Urinary bladder (tissue), 4 donors: Measurements from ENCODE around the gene CISD3. TPM values are rescaled to one million over a fixed set of nuclear protein-coding genes. Genes with fewer than 3 reads are reported as not detected.

Experiments
- DNase-seq: peaks from one replicate; pipeline ENCODE4 v3.0.0-alpha.2; 2015; ENCODE audit errors: extremely low spot score
- H3K27ac ChIP-seq: one replicate; pipeline ENCODE4 v1.5.1; 2013; ENCODE audit warnings: low read depth, mild to moderate bottlenecking, moderate library complexity
- H3K36me3 ChIP-seq: one replicate; pipeline ENCODE4 v1.6.1; 2013; ENCODE audit warnings: mild to moderate bottlenecking, moderate library complexity; ENCODE audit not compliant: insufficient read depth
- H3K4me1 ChIP-seq: one replicate; pipeline ENCODE4 v1.6.1; 2013; ENCODE audit warnings: mild to moderate bottlenecking, moderate library complexity; ENCODE audit not compliant: insufficient read depth
- H3K4me3 ChIP-seq: one replicate; pipeline ENCODE4 v1.5.1; 2013; ENCODE audit warnings: low read depth, low read length
- WGBS: extraction: QIAGEN DNeasy Blood & Tissue Kit; methylation state at CpG from one replicate; pipeline ENCODE4 v1.1.7; 2013; 5-methylcytosine and 5-hydroxymethylcytosine counted together
- polyA plus RNA-seq: library from polyadenylated mRNA; stranded (reverse); fragments of 200-250 nt; gene quantifications from one replicate; pipeline ENCODE4 v1.2.3, GENCODE V29; 2013
- total RNA-seq: library from RNA; depleted of rRNA; stranded (reverse); fragments of >200 nt; gene quantifications from one replicate; pipeline ENCODE4 v1.2.3, GENCODE V29; 2014
- donor health status: healthy with polysubstance abuse.
- donor health status: healthy.

Gene CISD3
- total RNA-seq, result 1.6 TPM
- 40.6 TPM for polyA plus RNA-seq

- under 1% methylated on average over 89 of the region's 92 CpGs for WGBS
- Histone ChIP-seq H3K36me3 (no peaks in the 10 kb centered on the region), H3K4me3 (peak within 1 kb of the TSS; percentile 62), H3K4me1 (no peaks in the 10 kb centered on the region), H3K27ac (peak within 1 kb of the TSS; percentile 93)
- DNase-seq, result no peak
These were observed at the start of gene CISD3 for GRCh38 chr17:38729886-38730525. CISD3 (plus strand) TSS chr17:38730341; CDS start chr17:38730359, 18 bp downstream.

- Histone ChIP-seq H3K27ac (no peak overlapping the region), H3K4me3 (no peak overlapping the region), H3K4me1 (no peaks in the 10 kb centered on the region), H3K36me3 (no peaks in the 10 kb centered on the region)
- 83% methylated on average over 3 of the region's 3 CpGs for WGBS
- no peak for DNase-seq
These were observed 49.0 kb upstream of the CISD3 start for GRCh38 chr17:38681096-38681495.

- Histone ChIP-seq H3K27ac (no peak overlapping the region), H3K4me3 (no peak overlapping the region), H3K36me3 (no peaks in the 10 kb centered on the region), H3K4me1 (no peaks in the 10 kb centered on the region)
- 76% methylated on average over 12 of the region's 12 CpGs for WGBS
- DNase-seq, result no peak
These were observed 44.6 kb upstream of the CISD3 start for GRCh38 chr17:38685491-38685890.

- WGBS, result 88% methylated on average over 5 of the region's 5 CpGs
- Histone ChIP-seq H3K36me3 (no peaks in the 10 kb centered on the region), H3K27ac (no peak overlapping the region), H3K4me3 (no peak overlapping the region), H3K4me1 (no peaks in the 10 kb centered on the region)
- no peak for DNase-seq
These were observed 42.9 kb upstream of the CISD3 start for GRCh38 chr17:38687286-38687685.

- WGBS, result 81% methylated on average over 4 of the region's 4 CpGs
- H3K4me3 ChIP-seq, result no peak overlapping the region
- H3K4me1 ChIP-seq, result no peaks in the 10 kb centered on the region
- H3K36me3 ChIP-seq, result no peaks in the 10 kb centered on the region
- no peak overlapping the region for H3K27ac ChIP-seq
- DNase-seq, result no peak
These were observed 39.8 kb upstream of the CISD3 start for GRCh38 chr17:38690386-38690785.

- no peak overlapping the region for H3K27ac ChIP-seq
- no peak overlapping the region for H3K4me3 ChIP-seq
- no peak for DNase-seq
- 81% methylated on average over 4 of the region's 4 CpGs for WGBS
- H3K36me3 ChIP-seq, result no peaks in the 10 kb centered on the region
- no peaks in the 10 kb centered on the region for H3K4me1 ChIP-seq
These were observed 39.0 kb upstream of the CISD3 start for GRCh38 chr17:38691154-38691553.

GRCh38 chr17:38693700-38694329, 36.3 kb upstream of the CISD3 start:
- Histone ChIP-seq H3K4me1 (no peaks in the 10 kb centered on the region), H3K4me3 (no peak overlapping the region), H3K36me3 (no peaks in the 10 kb centered on the region), H3K27ac (peak overlapping the region; percentile 44)
- 19% methylated on average over 12 of the region's 12 CpGs for WGBS
- DNase-seq, result no peak

- Histone ChIP-seq H3K4me1 (no peaks in the 10 kb centered on the region), H3K27ac (no peak overlapping the region), H3K4me3 (no peak overlapping the region), H3K36me3 (no peaks in the 10 kb centered on the region)
- DNase-seq, result no peak
- WGBS, result 82% methylated on average over 4 of the region's 4 CpGs
These were observed 32.9 kb upstream of the CISD3 start for GRCh38 chr17:38697061-38697820.

GRCh38 chr17:38698760-38699159, 31.4 kb upstream of the CISD3 start:
- no peak for DNase-seq
- WGBS, result 87% methylated on average over 5 of the region's 5 CpGs
- Histone ChIP-seq H3K27ac (no peak overlapping the region), H3K4me1 (no peaks in the 10 kb centered on the region), H3K4me3 (no peak overlapping the region), H3K36me3 (no peaks in the 10 kb centered on the region)

- 4% methylated on average over 25 of the region's 25 CpGs for WGBS
- DNase-seq, result no peak
- Histone ChIP-seq H3K4me3 (peak overlapping the region; percentile 91), H3K4me1 (no peaks in the 10 kb centered on the region), H3K36me3 (no peaks in the 10 kb centered on the region), H3K27ac (peak overlapping the region; percentile 91)
These were observed 28.5 kb upstream of the CISD3 start for GRCh38 chr17:38701504-38702165.

GRCh38 chr17:38702166-38702915, 27.8 kb upstream of the CISD3 start:
- Histone ChIP-seq H3K4me1 (no peaks in the 10 kb centered on the region), H3K4me3 (peak overlapping the region; percentile 91), H3K36me3 (no peaks in the 10 kb centered on the region), H3K27ac (peak overlapping the region; percentile 91)
- DNase-seq, result no peak
- WGBS, result under 1% methylated on average over 81 of the region's 81 CpGs

GRCh38 chr17:38702916-38703741, 27.0 kb upstream of the CISD3 start:
- peak overlapping the region; percentile 89 for H3K27ac ChIP-seq
- DNase-seq, result no peak
- no peaks in the 10 kb centered on the region for H3K36me3 ChIP-seq
- no peaks in the 10 kb centered on the region for H3K4me1 ChIP-seq
- H3K4me3 ChIP-seq, result peak overlapping the region; percentile 91
- 3% methylated on average over 55 of the region's 55 CpGs for WGBS
